ENCODE results near the gene SOS2. TPM values are rescaled to one million over a fixed set of nuclear protein-coding genes. Genes with fewer than 3 reads are reported as not detected.

Gene SOS2
- 38.8 TPM for total RNA-seq
- long read RNA-seq, full-length matches to known transcripts = 3 of 34 reads
- long read RNA-seq, partial matches to known transcripts = 19 of 34 reads
- long read RNA-seq, other reads (novel, unspliced or antisense) = 12 of 34 reads

DNA sequence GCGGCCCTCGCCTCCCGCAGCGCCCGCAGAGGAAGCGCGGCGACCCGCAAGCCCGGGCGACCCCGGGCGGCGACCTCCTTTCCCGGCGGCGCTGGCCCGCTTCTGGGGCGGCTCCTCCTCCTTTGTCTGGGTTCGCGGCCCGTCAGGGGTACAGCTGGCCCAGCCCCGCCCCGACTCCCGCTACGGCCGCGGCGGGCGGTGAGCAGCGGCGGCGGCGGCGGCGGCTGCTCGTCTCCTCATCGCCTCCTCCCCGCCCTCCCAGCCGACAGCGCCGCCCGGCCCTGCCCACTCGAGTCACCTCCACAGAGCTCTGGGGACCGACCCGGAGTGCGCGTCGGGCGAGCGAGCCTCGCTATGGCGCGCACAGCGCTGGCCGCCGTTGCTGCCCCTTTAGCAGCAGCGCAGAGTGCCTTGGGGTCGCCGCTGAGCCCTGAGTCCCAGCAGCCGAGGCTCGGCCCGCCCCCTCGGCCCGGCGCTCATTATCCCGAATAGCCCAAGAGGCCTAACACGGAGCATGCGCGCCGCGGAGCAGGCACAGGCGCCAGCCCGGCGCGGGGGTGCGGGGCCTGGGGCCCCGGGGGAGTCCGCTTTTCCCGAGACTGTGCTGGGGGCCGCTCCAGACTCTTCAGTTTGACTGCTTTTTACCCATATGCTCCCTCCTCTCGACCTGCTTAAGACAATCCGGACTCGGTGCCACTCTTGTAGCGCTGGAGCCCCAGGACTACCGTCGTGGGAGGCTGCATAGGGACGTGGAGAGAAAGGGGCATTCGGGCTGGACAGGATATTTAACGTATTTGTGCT is at the start of gene SOS2:
Gene SOS2 (minus strand): TSS at position 104 of the 801 bp plus-strand sequence. CDS start 295 bp downstream, outside the sequence.
- H3K27ac ChIP-seq = peak within 1 kb of the TSS; percentile 97
- no peaks in the 10 kb centered on the region for H3K9me3 ChIP-seq
- H3K36me3 ChIP-seq = no peaks in the 10 kb centered on the region
- peak within 1 kb of the TSS; percentile 79 for H3K4me3 ChIP-seq
- H3K4me1 ChIP-seq = peaks cover 34% of the 10 kb centered on the region
- ATAC-seq (peak; percentile 98), DNase-seq (peak; percentile 91)
- no peaks in the 10 kb centered on the region for H3K27me3 ChIP-seq (ENCODE audit: low read depth)
- intact Hi-C loops (cut with DNase I) = no loop called here
- TF ChIP-seq, protein P1, sequence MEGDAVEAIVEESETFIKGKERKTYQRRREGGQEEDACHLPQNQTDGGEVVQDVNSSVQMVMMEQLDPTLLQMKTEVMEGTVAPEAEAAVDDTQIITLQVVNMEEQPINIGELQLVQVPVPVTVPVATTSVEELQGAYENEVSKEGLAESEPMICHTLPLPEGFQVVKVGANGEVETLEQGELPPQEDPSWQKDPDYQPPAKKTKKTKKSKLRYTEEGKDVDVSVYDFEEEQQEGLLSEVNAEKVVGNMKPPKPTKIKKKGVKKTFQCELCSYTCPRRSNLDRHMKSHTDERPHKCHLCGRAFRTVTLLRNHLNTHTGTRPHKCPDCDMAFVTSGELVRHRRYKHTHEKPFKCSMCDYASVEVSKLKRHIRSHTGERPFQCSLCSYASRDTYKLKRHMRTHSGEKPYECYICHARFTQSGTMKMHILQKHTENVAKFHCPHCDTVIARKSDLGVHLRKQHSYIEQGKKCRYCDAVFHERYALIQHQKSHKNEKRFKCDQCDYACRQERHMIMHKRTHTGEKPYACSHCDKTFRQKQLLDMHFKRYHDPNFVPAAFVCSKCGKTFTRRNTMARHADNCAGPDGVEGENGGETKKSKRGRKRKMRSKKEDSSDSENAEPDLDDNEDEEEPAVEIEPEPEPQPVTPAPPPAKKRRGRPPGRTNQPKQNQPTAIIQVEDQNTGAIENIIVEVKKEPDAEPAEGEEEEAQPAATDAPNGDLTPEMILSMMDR (IDR thresholded peaks at IDR 0.05) = no peak

DNA sequence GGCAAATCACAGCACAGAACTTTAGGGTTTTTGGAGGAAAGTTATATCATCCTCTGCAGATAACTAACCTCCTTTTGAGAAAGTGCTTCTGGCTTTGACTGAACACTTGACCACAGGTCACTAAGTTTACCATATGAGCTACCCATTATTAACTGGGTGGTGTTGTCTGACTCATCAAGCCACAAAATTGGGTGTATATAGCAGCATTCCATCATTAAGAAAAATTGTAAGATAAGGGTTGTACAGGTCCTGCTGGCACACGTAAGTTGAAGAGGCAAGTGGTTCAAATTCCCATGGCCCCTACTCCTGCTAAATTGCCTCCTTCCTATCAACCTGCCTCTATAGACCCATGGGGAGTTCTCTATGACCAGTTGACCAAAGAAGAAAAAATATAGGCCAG is 41.1 kb upstream of the SOS2 start:
- H3K4me1 ChIP-seq = no peaks in the 10 kb centered on the region
- intact Hi-C loops (cut with DNase I) = no loop called here
- no peaks in the 10 kb centered on the region for H3K27me3 ChIP-seq (ENCODE audit: low read depth)
- H3K4me3 ChIP-seq = no peak overlapping the region
- TF ChIP-seq, protein P1 (IDR thresholded peaks at IDR 0.05) = no peak
- no peak overlapping the region for H3K27ac ChIP-seq
- no peaks in the 10 kb centered on the region for H3K9me3 ChIP-seq
- ATAC-seq (no peak), DNase-seq (no peak)
- peaks cover 3% of the 10 kb centered on the region for H3K36me3 ChIP-seq

DNA sequence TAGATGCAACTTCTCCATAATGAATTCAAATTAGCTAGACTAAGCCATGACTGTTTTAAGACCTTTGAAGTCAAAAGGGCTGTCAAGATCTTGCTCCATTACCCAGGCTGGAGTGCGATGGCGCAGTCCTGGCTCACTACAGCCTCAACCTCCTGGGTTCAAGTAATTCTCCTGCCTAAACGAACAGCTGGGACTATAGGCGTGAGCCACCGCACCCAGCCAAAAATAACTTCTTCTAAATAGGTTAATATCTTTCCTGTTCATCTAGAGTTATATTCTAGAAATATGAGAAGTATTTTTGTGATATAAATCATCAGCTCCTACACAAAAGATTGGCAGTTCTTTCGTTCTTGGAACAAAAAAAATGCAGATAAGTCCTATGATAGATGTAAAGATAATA is 39.6 kb upstream of the SOS2 start:
- H3K27ac ChIP-seq = no peak overlapping the region

DNA sequence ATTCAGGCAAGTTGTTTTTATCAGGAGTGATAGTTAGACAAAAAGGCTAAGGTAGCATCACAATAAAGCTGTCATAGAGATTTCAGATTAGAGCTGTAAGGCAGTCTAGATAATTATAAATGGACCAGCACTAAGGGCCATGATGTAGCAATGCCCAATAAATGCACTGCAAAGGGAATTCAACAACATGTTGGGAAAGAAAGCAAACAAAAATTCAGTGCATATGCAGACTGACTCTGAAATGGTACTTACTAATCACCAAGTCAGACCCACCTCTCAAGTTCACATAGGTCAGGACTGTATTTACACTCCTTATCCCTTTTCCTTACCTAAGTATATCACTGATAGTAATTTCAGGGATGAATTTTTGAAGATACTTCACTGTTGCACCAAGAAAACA is 33.7 kb upstream of the SOS2 start:
- DNase-seq (no peak), ATAC-seq (no peak)
- Histone ChIP-seq H3K36me3 (peaks cover 3% of the 10 kb centered on the region), H3K9me3 (no peaks in the 10 kb centered on the region), H3K27me3 (ENCODE audit: low read depth) (no peaks in the 10 kb centered on the region), H3K4me1 (no peaks in the 10 kb centered on the region), H3K4me3 (no peak overlapping the region), H3K27ac (no peak overlapping the region)
- intact Hi-C loops (cut with DNase I) = no loop called here
- TF ChIP-seq, protein P1 (IDR thresholded peaks at IDR 0.05) = no peak

More for the DNA sequence above, 39.6 kb upstream of the SOS2 start:
- no peaks in the 10 kb centered on the region for H3K4me1 ChIP-seq
- no peaks in the 10 kb centered on the region for H3K9me3 ChIP-seq
- no peaks in the 10 kb centered on the region for H3K27me3 ChIP-seq (ENCODE audit: low read depth)
- H3K4me3 ChIP-seq = no peak overlapping the region
- intact Hi-C loops (cut with DNase I) = no loop called here
- DNase-seq = no peak
- TF ChIP-seq, protein P1 (IDR thresholded peaks at IDR 0.05) = no peak
- peaks cover 3% of the 10 kb centered on the region for H3K36me3 ChIP-seq
- ATAC-seq = no peak

DNA sequence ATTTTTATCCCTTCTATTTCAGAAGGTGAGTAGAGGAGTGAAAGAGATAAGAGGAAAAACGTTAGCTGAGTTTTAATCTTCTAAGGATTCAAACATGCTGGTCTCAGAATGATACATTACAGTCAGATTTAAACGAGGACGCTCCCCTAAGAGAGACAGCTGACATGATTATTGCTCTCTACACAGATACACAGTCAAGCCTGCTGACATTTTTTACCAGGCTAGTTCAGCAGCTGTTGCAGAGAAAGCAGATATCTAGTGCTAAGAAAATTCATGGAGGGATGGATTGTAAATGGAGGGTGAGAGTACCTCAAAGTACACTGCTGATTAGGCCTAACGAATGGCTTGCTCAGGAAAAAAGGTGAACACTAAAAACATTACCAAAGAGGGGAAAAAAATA is 31.9 kb upstream of the SOS2 start:
- Histone ChIP-seq H3K4me3 (no peak overlapping the region), H3K4me1 (no peaks in the 10 kb centered on the region), H3K9me3 (no peaks in the 10 kb centered on the region), H3K36me3 (no peaks in the 10 kb centered on the region), H3K27me3 (ENCODE audit: low read depth) (no peaks in the 10 kb centered on the region), H3K27ac (no peak overlapping the region)
- intact Hi-C loops (cut with DNase I) = no loop called here
- TF ChIP-seq, protein P1 (IDR thresholded peaks at IDR 0.05) = no peak
- ATAC-seq (no peak), DNase-seq (no peak)
